Karpas-422 (cell line): ENCODE data around the gene ITPR3. TPM values are rescaled to one million over a fixed set of nuclear protein-coding genes. Genes with fewer than 3 reads are reported as not detected.

Experiments
- DNase-seq: peaks from one replicate; pipeline ENCODE4 v3.0.0-alpha.2; 2015
- H2AFZ ChIP-seq: fragments of 200-600 bp; sonication (generic); 2 replicates; pipeline ENCODE4 v1.6.1; 2014; ENCODE audit warnings: antibody characterized with exemption, low read length, mixed read lengths
- H3K27ac ChIP-seq: fragments of 200-600 bp; sonication (generic); 2 replicates; pipeline ENCODE4 v1.5.1; 2014; ENCODE audit warnings: mild to moderate bottlenecking, low read length, moderate library complexity
- H3K27me3 ChIP-seq: fragments of 200-600 bp; sonication (generic); 2 replicates; pipeline ENCODE4 v1.6.1; 2014; ENCODE audit warnings: low read length, mixed read lengths
- H3K36me3 ChIP-seq: fragments of 200-600 bp; sonication (generic); 2 replicates; pipeline ENCODE4 v1.6.1; 2014; ENCODE audit warnings: low read length, mixed read lengths; ENCODE audit not compliant: insufficient read depth
- H3K4me1 ChIP-seq: fragments of 200-600 bp; sonication (generic); 2 replicates; pipeline ENCODE4 v1.6.1; 2014; ENCODE audit warnings: mild to moderate bottlenecking, low read length, mixed read lengths
- H3K4me2 ChIP-seq: fragments of 200-600 bp; sonication (generic); 2 replicates; pipeline ENCODE4 v1.6.1; 2014; ENCODE audit warnings: low read length, low read depth, mild to moderate bottlenecking; ENCODE audit not compliant: poor library complexity, severe bottlenecking
- H3K4me3 ChIP-seq: fragments of 200-600 bp; sonication (generic); 2 replicates; pipeline ENCODE4 v1.5.1; 2014; ENCODE audit warnings: mild to moderate bottlenecking, antibody characterized with exemption, low read length, mixed read lengths
- H3K79me2 ChIP-seq: fragments of 200-600 bp; sonication (generic); 2 replicates; pipeline ENCODE4 v1.6.1; 2014; ENCODE audit warnings: mild to moderate bottlenecking, low read length, mixed read lengths
- H3K9ac ChIP-seq: fragments of 200-600 bp; sonication (generic); 2 replicates; pipeline ENCODE4 v1.6.0; 2014; ENCODE audit warnings: low read length
- H3K9me2 ChIP-seq: fragments of 200-600 bp; sonication (generic), shearing (Covaris generic); replicated peaks from 2 replicates; pipeline ENCODE4 v1.6.0; 2014; ENCODE audit warnings: mild to moderate bottlenecking, low read length, moderate library complexity; ENCODE audit not compliant: insufficient read depth
- H3K9me3 ChIP-seq: fragments of 300-700, 200-600 bp; sonication (generic); 2 replicates; pipeline ENCODE4 v1.6.1; 2014; ENCODE audit warnings: low read length, mixed read lengths
- H4K20me1 ChIP-seq: fragments of 200-600 bp; sonication (generic); 2 replicates; pipeline ENCODE4 v1.6.1; 2014; ENCODE audit warnings: mild to moderate bottlenecking, antibody characterized with exemption, low read length, low read depth; ENCODE audit not compliant: insufficient read depth
- total RNA-seq: library from RNA; depleted of rRNA; stranded (reverse); fragments of >200 nt; shearing (Covaris generic); gene quantifications from 2 replicates; pipeline ENCODE4 v1.2.3, GENCODE V29; 2014; ENCODE audit warnings: low replicate concordance

ITPR3 gene
- total RNA-seq, 1 experiment from 2014 or later, result 3.9 TPM

- Histone ChIP-seq H3K79me2 (no peaks in the 10 kb centered on the region), H3K27ac (no peak overlapping the region), H3K4me2 (no peak overlapping the region), H4K20me1 (no peaks in the 10 kb centered on the region), H3K9me2 (no peaks in the 10 kb centered on the region), H3K27me3 (no peaks in the 10 kb centered on the region), H3K9me3 (no peaks in the 10 kb centered on the region), H3K4me1 (peaks cover 31% of the 10 kb centered on the region), H3K36me3 (no peaks in the 10 kb centered on the region), H3K4me3 (no peak overlapping the region), H2AFZ (no peak overlapping the region), H3K9ac (no peak overlapping the region)
- DNase-seq, result peak; percentile 39
These were observed 33.6 kb upstream of the ITPR3 start for GRCh38 chr6:33587529-33587928.

- Histone ChIP-seq H3K9me3 (no peaks in the 10 kb centered on the region), H2AFZ (no peak overlapping the region), H3K9me2 (no peaks in the 10 kb centered on the region), H3K36me3 (no peaks in the 10 kb centered on the region), H3K27ac (no peak overlapping the region), H3K4me2 (no peak overlapping the region), H3K9ac (no peak overlapping the region), H3K4me1 (peaks cover 37% of the 10 kb centered on the region), H3K27me3 (no peaks in the 10 kb centered on the region), H3K79me2 (no peaks in the 10 kb centered on the region), H3K4me3 (no peak overlapping the region), H4K20me1 (no peaks in the 10 kb centered on the region)
- DNase-seq, result no peak
These were observed 32.2 kb upstream of the ITPR3 start for GRCh38 chr6:33588894-33589293.

GRCh38 chr6:33589392-33589730, 31.8 kb upstream of the ITPR3 start:
- Histone ChIP-seq H3K9ac (no peak overlapping the region), H3K9me2 (no peaks in the 10 kb centered on the region), H3K4me3 (no peak overlapping the region), H4K20me1 (no peaks in the 10 kb centered on the region), H3K79me2 (no peaks in the 10 kb centered on the region), H3K9me3 (no peaks in the 10 kb centered on the region), H3K36me3 (no peaks in the 10 kb centered on the region), H3K27ac (no peak overlapping the region), H3K27me3 (no peaks in the 10 kb centered on the region), H2AFZ (no peak overlapping the region), H3K4me2 (no peak overlapping the region), H3K4me1 (peaks cover 35% of the 10 kb centered on the region)
- no peak for DNase-seq

- Histone ChIP-seq H3K27me3 (no peaks in the 10 kb centered on the region), H4K20me1 (no peaks in the 10 kb centered on the region), H2AFZ (no peak overlapping the region), H3K79me2 (no peaks in the 10 kb centered on the region), H3K27ac (no peak overlapping the region), H3K36me3 (no peaks in the 10 kb centered on the region), H3K4me2 (no peak overlapping the region), H3K9ac (no peak overlapping the region), H3K4me1 (peaks cover 29% of the 10 kb centered on the region), H3K4me3 (no peak overlapping the region), H3K9me3 (no peaks in the 10 kb centered on the region), H3K9me2 (no peaks in the 10 kb centered on the region)
- peak; percentile 80 for DNase-seq
These were observed 31.2 kb upstream of the ITPR3 start for GRCh38 chr6:33589731-33590530.

GRCh38 chr6:33590531-33591198, 30.5 kb upstream of the ITPR3 start:
- H4K20me1 ChIP-seq, result no peaks in the 10 kb centered on the region
- H3K9me2 ChIP-seq, result no peaks in the 10 kb centered on the region
- H3K27ac ChIP-seq, result no peak overlapping the region
- no peak overlapping the region for H3K4me2 ChIP-seq
- no peaks in the 10 kb centered on the region for H3K9me3 ChIP-seq
- H3K27me3 ChIP-seq, result no peaks in the 10 kb centered on the region
- DNase-seq, result no peak
- no peaks in the 10 kb centered on the region for H3K36me3 ChIP-seq
- no peaks in the 10 kb centered on the region for H3K79me2 ChIP-seq
- H2AFZ ChIP-seq, result no peak overlapping the region
- H3K4me3 ChIP-seq, result no peak overlapping the region
- H3K9ac ChIP-seq, result no peak overlapping the region
- peaks cover 22% of the 10 kb centered on the region for H3K4me1 ChIP-seq

GRCh38 chr6:33591424-33592032, 29.6 kb upstream of the ITPR3 start:
- H3K27ac ChIP-seq, result no peak overlapping the region

GRCh38 chr6:33592280-33592594, 28.9 kb upstream of the ITPR3 start:
- no peaks in the 10 kb centered on the region for H3K36me3 ChIP-seq
- no peak overlapping the region for H3K4me2 ChIP-seq
- H3K27ac ChIP-seq, result no peak overlapping the region
- no peak for DNase-seq
- no peak overlapping the region for H3K4me3 ChIP-seq
- no peaks in the 10 kb centered on the region for H3K79me2 ChIP-seq
- no peaks in the 10 kb centered on the region for H3K9me2 ChIP-seq
- peaks cover 16% of the 10 kb centered on the region for H3K4me1 ChIP-seq
- H3K9me3 ChIP-seq, result no peaks in the 10 kb centered on the region
- H2AFZ ChIP-seq, result no peak overlapping the region
- H3K9ac ChIP-seq, result no peak overlapping the region
- no peaks in the 10 kb centered on the region for H3K27me3 ChIP-seq
- H4K20me1 ChIP-seq, result no peaks in the 10 kb centered on the region

More at GRCh38 chr6:33591424-33592032, 29.6 kb upstream of the ITPR3 start:
- Histone ChIP-seq H3K4me1 (peaks cover 16% of the 10 kb centered on the region), H3K9ac (no peak overlapping the region), H3K79me2 (no peaks in the 10 kb centered on the region), H3K9me3 (no peaks in the 10 kb centered on the region), H3K36me3 (no peaks in the 10 kb centered on the region), H3K4me2 (no peak overlapping the region), H3K9me2 (no peaks in the 10 kb centered on the region), H3K27me3 (no peaks in the 10 kb centered on the region), H3K4me3 (no peak overlapping the region), H2AFZ (no peak overlapping the region), H4K20me1 (no peaks in the 10 kb centered on the region)
- peak; percentile 40 for DNase-seq

- H3K79me2 ChIP-seq, result no peaks in the 10 kb centered on the region
- no peak overlapping the region for H3K9ac ChIP-seq
- peak; percentile 44 for DNase-seq
- H3K9me2 ChIP-seq, result no peaks in the 10 kb centered on the region
- no peaks in the 10 kb centered on the region for H3K27me3 ChIP-seq
- no peaks in the 10 kb centered on the region for H3K36me3 ChIP-seq
- peaks cover 16% of the 10 kb centered on the region for H3K4me1 ChIP-seq
- no peak overlapping the region for H3K4me2 ChIP-seq
- no peak overlapping the region for H2AFZ ChIP-seq
- H3K27ac ChIP-seq, result no peak overlapping the region
- H3K9me3 ChIP-seq, result no peaks in the 10 kb centered on the region
- H3K4me3 ChIP-seq, result no peak overlapping the region
- H4K20me1 ChIP-seq, result no peaks in the 10 kb centered on the region
These were observed 28.3 kb upstream of the ITPR3 start for GRCh38 chr6:33592595-33593413.
